ENCODE measurements around the gene FOXF2. TPM values are rescaled to one million over a fixed set of nuclear protein-coding genes. Genes with fewer than 3 reads are reported as not detected.

FOXF2 gene
- total and polyA plus RNA-seq, 2 donors (not counting 1 experiment from before 2014, with no cell fraction given), result not detected

DNA sequence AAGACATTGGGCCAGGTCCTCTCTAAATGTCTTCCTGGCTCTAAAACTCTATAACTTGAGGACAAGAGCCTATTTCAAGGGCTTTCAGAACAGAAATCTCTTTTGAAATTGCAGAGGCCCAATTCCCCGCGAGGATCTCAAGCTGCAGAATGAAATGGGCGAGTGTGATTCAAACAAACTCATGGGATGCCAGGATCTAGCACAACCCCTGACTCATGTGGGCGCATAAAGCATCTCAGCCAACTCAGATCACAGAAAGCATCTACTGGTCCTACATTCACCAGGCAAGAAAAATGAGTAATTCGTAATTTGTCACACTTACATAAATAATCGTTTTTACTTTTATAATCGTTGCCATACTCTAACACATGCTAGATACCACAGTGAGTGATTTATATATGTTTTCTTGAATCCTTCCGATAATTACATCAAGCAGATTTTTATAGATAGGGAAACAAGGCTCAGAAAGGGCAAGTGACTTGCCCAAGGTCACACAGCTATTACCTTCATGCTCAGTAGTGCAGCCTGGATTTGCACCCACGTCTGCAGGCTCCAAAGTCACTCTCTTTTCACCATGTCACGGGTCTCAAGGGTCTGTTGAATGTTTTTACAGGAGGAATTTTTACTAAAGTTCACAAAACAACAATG is 26.2 kb downstream of the FOXF2 start:
- DNase-seq (no peak), ATAC-seq (ENCODE audit: low read depth) (no peak)
- Histone ChIP-seq H3K27ac (ENCODE audit: low read length in 2 of 2) (no peak overlapping the region), H3K9ac (ENCODE audit: low read length) (no peak overlapping the region), H3K4me3 (ENCODE audit: control extremely low read depth in 1 of 5, extremely low read depth in 1 of 5, insufficient read depth in 1 of 5, low read depth in 2 of 5, low read length in 4 of 5) (no peak overlapping the region), H4K20me1 (ENCODE audit: control insufficient read depth, insufficient read depth, low read length, poor library complexity, severe bottlenecking) (no peaks in the 10 kb centered on the region), H3K36me3 (replicated peaks in 1 of 2; ENCODE audit: control extremely low read depth in 1 of 2, control insufficient read depth in 1 of 2, extremely low read depth in 1 of 2, insufficient read depth in 2 of 2, low read length in 1 of 2) (no peaks in the 10 kb centered on the region), H3K27me3 (replicated peaks in 1 of 4; ENCODE audit: control extremely low read depth in 1 of 4, control insufficient read depth in 3 of 4, insufficient read depth in 4 of 4, low read length in 3 of 4) (peaks cover 0 to 2% (median 0%) of the 10 kb centered on the region in 4 experiments), H2AFZ (ENCODE audit: insufficient read depth, low read depth, low read length, poor library complexity, severe bottlenecking) (no peak overlapping the region), H3K4me2 (replicated peaks; ENCODE audit: low read depth, low read length, poor library complexity, severe bottlenecking) (no peak overlapping the region), H3K79me2 (ENCODE audit: control insufficient read depth, insufficient read depth, low read length) (no peaks in the 10 kb centered on the region), H3K4me1 (ENCODE audit: control insufficient read depth in 2 of 2, insufficient read depth in 2 of 2, low read length in 2 of 2) (no peaks in the 10 kb centered on the region), H3K9me3 (ENCODE audit: control extremely low read depth in 1 of 3, control insufficient read depth in 2 of 3, insufficient read depth in 1 of 3, low read length in 2 of 3) (peaks cover 0 to 4% (median 0%) of the 10 kb centered on the region in 3 donors)
- WGBS (ENCODE audit: insufficient coverage), result 97% methylated on average over 4 of the region's 10 CpGs
- Mint-ChIP-seq H3K4me1 (no peaks in the 10 kb centered on the region), H3K4me3 (no peak overlapping the region), H3K9me3 (ENCODE audit: insufficient read depth) (no peaks in the 10 kb centered on the region), H3K27ac (no peak overlapping the region), H3K27me3 (peaks cover 19% of the 10 kb centered on the region)
- intact Hi-C loops (cut with micrococcal nuclease), result no loop called here
- no peak for TF ChIP-seq EZH2 (IDR thresholded peaks at IDR 0.05; ENCODE audit: borderline replicate concordance, insufficient read depth, low read depth, low read length, poor library complexity, severe bottlenecking)
- TF ChIP-seq, protein P1, sequence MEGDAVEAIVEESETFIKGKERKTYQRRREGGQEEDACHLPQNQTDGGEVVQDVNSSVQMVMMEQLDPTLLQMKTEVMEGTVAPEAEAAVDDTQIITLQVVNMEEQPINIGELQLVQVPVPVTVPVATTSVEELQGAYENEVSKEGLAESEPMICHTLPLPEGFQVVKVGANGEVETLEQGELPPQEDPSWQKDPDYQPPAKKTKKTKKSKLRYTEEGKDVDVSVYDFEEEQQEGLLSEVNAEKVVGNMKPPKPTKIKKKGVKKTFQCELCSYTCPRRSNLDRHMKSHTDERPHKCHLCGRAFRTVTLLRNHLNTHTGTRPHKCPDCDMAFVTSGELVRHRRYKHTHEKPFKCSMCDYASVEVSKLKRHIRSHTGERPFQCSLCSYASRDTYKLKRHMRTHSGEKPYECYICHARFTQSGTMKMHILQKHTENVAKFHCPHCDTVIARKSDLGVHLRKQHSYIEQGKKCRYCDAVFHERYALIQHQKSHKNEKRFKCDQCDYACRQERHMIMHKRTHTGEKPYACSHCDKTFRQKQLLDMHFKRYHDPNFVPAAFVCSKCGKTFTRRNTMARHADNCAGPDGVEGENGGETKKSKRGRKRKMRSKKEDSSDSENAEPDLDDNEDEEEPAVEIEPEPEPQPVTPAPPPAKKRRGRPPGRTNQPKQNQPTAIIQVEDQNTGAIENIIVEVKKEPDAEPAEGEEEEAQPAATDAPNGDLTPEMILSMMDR (IDR thresholded peaks at IDR 0.05), result no peak
- ChIA-PET POLR2A (no interaction called here), CTCF (no interaction called here)

DNA sequence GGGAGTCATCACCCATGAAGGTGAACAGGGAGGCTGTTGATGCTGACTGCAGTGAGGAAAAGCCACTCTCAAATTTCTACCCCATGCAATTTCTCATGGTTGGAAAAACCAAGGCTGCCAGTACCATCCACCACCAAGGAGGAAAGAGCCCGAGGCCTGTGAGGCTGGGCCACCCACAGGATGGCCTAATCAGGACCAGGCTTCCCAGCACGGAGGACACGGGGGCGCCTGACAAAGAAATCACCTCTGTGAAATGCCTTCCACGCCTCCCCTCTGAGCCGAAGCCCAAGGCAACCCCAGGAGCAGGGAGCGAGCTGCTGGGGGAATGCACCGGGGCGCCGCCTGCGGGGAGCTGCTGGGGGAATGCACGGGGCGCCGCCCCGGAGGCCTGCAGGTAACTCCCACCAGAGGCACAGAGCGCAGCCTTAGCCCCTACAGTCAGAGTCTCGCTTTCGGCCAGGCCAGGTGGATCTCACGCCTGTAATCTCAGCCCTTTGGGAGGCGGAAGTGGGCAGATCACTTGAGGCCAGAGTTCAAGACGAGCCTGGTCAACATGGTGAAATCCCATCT is 26.9 kb downstream of the FOXF2 start:
- Histone ChIP-seq H3K27me3 (replicated peaks in 1 of 4; ENCODE audit: control extremely low read depth in 1 of 4, control insufficient read depth in 3 of 4, insufficient read depth in 4 of 4, low read length in 3 of 4) (peaks cover 0 to 2% (median 0%) of the 10 kb centered on the region in 4 experiments), H3K36me3 (replicated peaks in 1 of 2; ENCODE audit: control extremely low read depth in 1 of 2, control insufficient read depth in 1 of 2, extremely low read depth in 1 of 2, insufficient read depth in 2 of 2, low read length in 1 of 2) (no peaks in the 10 kb centered on the region), H3K79me2 (ENCODE audit: control insufficient read depth, insufficient read depth, low read length) (no peaks in the 10 kb centered on the region), H3K9me3 (ENCODE audit: control extremely low read depth in 1 of 3, control insufficient read depth in 2 of 3, insufficient read depth in 1 of 3, low read length in 2 of 3) (peaks cover 0 to 9% (median 0%) of the 10 kb centered on the region in 3 donors), H4K20me1 (ENCODE audit: control insufficient read depth, insufficient read depth, low read length, poor library complexity, severe bottlenecking) (no peaks in the 10 kb centered on the region), H3K9ac (ENCODE audit: low read length) (no peak overlapping the region), H3K4me3 (ENCODE audit: control extremely low read depth in 1 of 5, extremely low read depth in 1 of 5, insufficient read depth in 1 of 5, low read depth in 2 of 5, low read length in 4 of 5) (no peak overlapping the region), H3K4me2 (replicated peaks; ENCODE audit: low read depth, low read length, poor library complexity, severe bottlenecking) (no peak overlapping the region), H3K27ac (ENCODE audit: low read length in 2 of 2) (no peak overlapping the region), H2AFZ (ENCODE audit: insufficient read depth, low read depth, low read length, poor library complexity, severe bottlenecking) (no peak overlapping the region), H3K4me1 (ENCODE audit: control insufficient read depth in 2 of 2, insufficient read depth in 2 of 2, low read length in 2 of 2) (no peaks in the 10 kb centered on the region)
- 69% methylated on average over 20 of the region's 21 CpGs for WGBS (ENCODE audit: insufficient coverage)
- Mint-ChIP-seq H3K27ac (no peak overlapping the region), H3K4me3 (no peak overlapping the region), H3K9me3 (ENCODE audit: insufficient read depth) (peaks cover 3% of the 10 kb centered on the region), H3K4me1 (no peaks in the 10 kb centered on the region), H3K27me3 (peaks cover 23% of the 10 kb centered on the region)
- DNase-seq (no peak), ATAC-seq (ENCODE audit: low read depth) (no peak)
- CTCF ChIA-PET, result no interaction called here
- POLR2A ChIA-PET, result no interaction called here
- TF ChIP-seq, protein P1 (IDR thresholded peaks at IDR 0.05), result no peak
- no peak for TF ChIP-seq EZH2 (IDR thresholded peaks at IDR 0.05; ENCODE audit: borderline replicate concordance, insufficient read depth, low read depth, low read length, poor library complexity, severe bottlenecking)
- intact Hi-C loops (cut with micrococcal nuclease), result no loop called here

All from B cell (primary cell).